ENCODE data around the gene NPPC. TPM values are rescaled to one million over a fixed set of nuclear protein-coding genes. Genes with fewer than 3 reads are reported as not detected.

The NPPC gene
- polyA plus RNA-seq, 1 experiment, result not detected

DNA sequence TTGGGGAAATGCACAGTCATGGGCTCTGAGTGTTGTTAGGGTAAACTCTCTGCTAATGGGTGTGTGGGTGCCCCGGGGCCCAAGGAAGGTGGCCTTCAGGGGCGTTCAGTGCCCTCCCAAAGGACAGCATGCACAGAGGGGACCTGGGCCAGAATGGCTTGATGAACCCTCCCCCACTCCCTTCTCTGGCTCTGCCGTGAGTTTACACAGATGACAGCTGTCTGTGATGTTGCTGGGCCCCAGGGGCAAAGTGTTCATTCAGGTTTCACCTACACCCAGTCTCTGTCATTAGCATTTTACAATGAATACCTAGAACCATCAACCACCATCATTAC lies 3.2 kb downstream of the NPPC start:
- DNase-seq (ENCODE audit: low read depth, low spot score), result no peak
- no peak overlapping the region for H3K27ac ChIP-seq (ENCODE audit: low read depth, low read length)
- TF ChIP-seq, protein P1, sequence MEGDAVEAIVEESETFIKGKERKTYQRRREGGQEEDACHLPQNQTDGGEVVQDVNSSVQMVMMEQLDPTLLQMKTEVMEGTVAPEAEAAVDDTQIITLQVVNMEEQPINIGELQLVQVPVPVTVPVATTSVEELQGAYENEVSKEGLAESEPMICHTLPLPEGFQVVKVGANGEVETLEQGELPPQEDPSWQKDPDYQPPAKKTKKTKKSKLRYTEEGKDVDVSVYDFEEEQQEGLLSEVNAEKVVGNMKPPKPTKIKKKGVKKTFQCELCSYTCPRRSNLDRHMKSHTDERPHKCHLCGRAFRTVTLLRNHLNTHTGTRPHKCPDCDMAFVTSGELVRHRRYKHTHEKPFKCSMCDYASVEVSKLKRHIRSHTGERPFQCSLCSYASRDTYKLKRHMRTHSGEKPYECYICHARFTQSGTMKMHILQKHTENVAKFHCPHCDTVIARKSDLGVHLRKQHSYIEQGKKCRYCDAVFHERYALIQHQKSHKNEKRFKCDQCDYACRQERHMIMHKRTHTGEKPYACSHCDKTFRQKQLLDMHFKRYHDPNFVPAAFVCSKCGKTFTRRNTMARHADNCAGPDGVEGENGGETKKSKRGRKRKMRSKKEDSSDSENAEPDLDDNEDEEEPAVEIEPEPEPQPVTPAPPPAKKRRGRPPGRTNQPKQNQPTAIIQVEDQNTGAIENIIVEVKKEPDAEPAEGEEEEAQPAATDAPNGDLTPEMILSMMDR (IDR thresholded peaks at IDR 0.05; ENCODE audit: low read depth, low read length), result no peak
- peaks cover 61% of the 10 kb centered on the region for H3K27me3 ChIP-seq (ENCODE audit: control insufficient read depth, insufficient read depth, low read length)
- H3K4me3 ChIP-seq (ENCODE audit: low read depth, low read length), result no peak overlapping the region
- ChIA-PET POLR2A (no interaction called here), CTCF (interaction anchor here (0.7 to 6.5 kb wide), 6 partner anchors 12 to 404 kb away, joined by 3 to 67 read pairs (median 5); no protein-coding TSS in a partner anchor)
- H3K9me3 ChIP-seq (ENCODE audit: control insufficient read depth, insufficient read depth, low read length), result no peaks in the 10 kb centered on the region; the same call in 1 of the 2 replicates

DNA sequence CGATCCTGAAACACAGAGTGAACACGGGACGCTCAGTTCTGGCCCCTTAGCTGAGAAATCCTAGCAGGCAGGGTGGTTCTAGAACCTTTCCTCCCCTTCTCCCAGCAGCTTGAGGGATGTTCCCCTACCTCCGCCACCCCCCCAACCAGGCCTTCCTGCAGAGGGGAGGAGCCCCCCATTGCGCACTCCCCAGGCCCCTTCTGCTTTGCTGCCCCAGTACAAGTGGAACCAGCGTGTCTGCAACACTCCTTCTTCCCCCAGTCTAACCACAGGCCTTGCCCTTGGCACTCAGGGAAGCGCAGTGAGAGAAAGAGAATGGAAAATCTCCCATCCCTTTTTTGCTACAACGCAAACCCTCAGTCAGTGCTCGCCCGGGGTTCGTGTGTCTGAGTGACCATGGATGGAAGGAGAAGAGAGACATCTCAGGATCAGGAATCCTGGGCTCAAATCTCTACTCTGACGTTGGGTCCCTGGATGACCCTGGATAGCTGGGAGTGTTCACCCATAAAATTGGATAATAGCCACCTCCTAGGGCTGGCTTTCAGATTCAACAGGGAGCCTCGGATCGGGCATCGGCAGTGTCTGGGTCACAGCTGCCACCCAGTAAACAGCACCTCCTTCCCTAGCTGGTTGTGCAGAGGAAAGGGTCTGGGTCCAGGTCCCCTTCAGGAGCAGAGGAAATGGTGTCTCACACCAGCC lies 3.7 kb downstream of the NPPC start:
- no peak overlapping the region for H3K4me3 ChIP-seq (ENCODE audit: low read depth, low read length)
- H3K9me3 ChIP-seq (ENCODE audit: control insufficient read depth, insufficient read depth, low read length), result no peaks in the 10 kb centered on the region; the same call in 1 of the 2 replicates
- no peak overlapping the region for H3K27ac ChIP-seq (ENCODE audit: low read depth, low read length)
- TF ChIP-seq, protein P1 (IDR thresholded peaks at IDR 0.05; ENCODE audit: low read depth, low read length), result no peak
- ChIA-PET POLR2A (no interaction called here), CTCF (interaction anchor here (0.9 to 6.5 kb wide), 5 partner anchors 218 to 517 kb away, joined by 3 to 67 read pairs (median 6); no protein-coding TSS in a partner anchor)
- DNase-seq (ENCODE audit: low read depth, low spot score), result no peak
- peaks cover 60% of the 10 kb centered on the region for H3K27me3 ChIP-seq (ENCODE audit: control insufficient read depth, insufficient read depth, low read length)

DNA sequence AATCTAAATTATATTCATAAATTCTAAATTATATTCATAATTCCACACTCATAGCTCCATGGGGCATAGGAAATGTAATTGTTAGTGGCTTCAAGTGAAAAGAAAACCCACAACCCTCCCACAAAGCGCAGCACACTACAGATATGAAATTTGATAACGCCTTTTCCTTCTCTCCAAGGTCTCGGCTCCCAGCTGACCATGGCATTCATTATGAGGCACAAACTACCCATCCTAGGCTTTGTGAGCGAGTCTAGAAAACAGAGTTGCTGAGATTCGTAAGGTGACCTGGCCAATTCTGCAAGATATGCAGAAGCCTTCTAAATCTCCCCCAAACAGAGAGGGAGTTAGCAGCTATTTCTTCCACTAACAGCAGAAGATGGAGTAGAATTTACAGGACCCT lies 5.4 kb downstream of the NPPC start:
- no peaks in the 10 kb centered on the region; the same call in 1 of the 2 replicates for H3K9me3 ChIP-seq (ENCODE audit: control insufficient read depth, insufficient read depth, low read length)
- no peak overlapping the region for H3K4me3 ChIP-seq (ENCODE audit: low read depth, low read length)
- DNase-seq (ENCODE audit: low read depth, low spot score), result no peak
- H3K27ac ChIP-seq (ENCODE audit: low read depth, low read length), result no peak overlapping the region
- ChIA-PET CTCF (interaction anchor here (6.5 kb wide), 1 partner anchor 406 kb away, joined by 67 read pairs; no protein-coding TSS in a partner anchor), POLR2A (interaction anchor here (0.6 kb wide), 1 partner anchor 19 kb away, joined by 5 read pairs; no protein-coding TSS in a partner anchor)
- peaks cover 56% of the 10 kb centered on the region for H3K27me3 ChIP-seq (ENCODE audit: control insufficient read depth, insufficient read depth, low read length)
- TF ChIP-seq, protein P1 (IDR thresholded peaks at IDR 0.05; ENCODE audit: low read depth, low read length), result no peak

DNA sequence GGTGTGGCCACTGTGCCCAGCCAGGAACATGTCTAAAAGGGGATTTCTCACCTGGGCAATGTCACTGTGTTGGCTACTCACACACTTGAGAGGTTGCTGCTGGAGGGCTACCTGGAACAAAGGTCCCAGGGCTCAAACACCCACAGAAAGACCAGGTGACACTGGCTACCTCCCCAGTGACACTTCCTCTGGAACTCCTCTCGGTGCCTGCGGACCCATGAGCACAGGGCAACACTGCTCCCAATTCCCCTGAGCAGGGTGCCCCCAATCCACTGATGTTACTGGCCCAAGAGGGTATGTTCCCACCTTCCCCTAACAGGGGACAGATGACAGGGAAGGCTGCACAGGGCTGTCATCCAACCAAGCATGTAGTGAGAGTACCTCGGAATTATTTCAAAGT lies 5.8 kb downstream of the NPPC start:
- CTCF ChIA-PET, result interaction anchor here (6.5 kb wide), 1 partner anchor 407 kb away, joined by 67 read pairs; no protein-coding TSS in a partner anchor
- DNase-seq (ENCODE audit: low read depth, low spot score), result no peak
- Histone ChIP-seq H3K9me3 (ENCODE audit: control insufficient read depth, insufficient read depth, low read length) (no peaks in the 10 kb centered on the region; the same call in 1 of the 2 replicates), H3K27ac (ENCODE audit: low read depth, low read length) (no peak overlapping the region), H3K27me3 (ENCODE audit: control insufficient read depth, insufficient read depth, low read length) (peaks cover 53% of the 10 kb centered on the region), H3K4me3 (ENCODE audit: low read depth, low read length) (no peak overlapping the region)
- POLR2A ChIA-PET, result interaction anchor here (0.6 kb wide), 1 partner anchor 19 kb away, joined by 5 read pairs; no protein-coding TSS in a partner anchor
- TF ChIP-seq, protein P1 (IDR thresholded peaks at IDR 0.05; ENCODE audit: low read depth, low read length), result no peak
